GM18508 (cell line): ENCODE data around the gene COMTD1.
"Not testable (repeated sequence)": the region's sequence is repeated elsewhere in the genome, so short reads cannot be mapped to it uniquely, and the experiment has no call there.

Experiments used
- ATAC-seq: cut with Tn5 transposase; IDR thresholded peaks from one replicate; pipeline ENCODE4 v1.9.1; 2021; ENCODE audit warnings: moderate number of reproducible peaks; ENCODE audit not compliant: insufficient read depth, unreplicated experiment

Gene COMTD1

DNA sequence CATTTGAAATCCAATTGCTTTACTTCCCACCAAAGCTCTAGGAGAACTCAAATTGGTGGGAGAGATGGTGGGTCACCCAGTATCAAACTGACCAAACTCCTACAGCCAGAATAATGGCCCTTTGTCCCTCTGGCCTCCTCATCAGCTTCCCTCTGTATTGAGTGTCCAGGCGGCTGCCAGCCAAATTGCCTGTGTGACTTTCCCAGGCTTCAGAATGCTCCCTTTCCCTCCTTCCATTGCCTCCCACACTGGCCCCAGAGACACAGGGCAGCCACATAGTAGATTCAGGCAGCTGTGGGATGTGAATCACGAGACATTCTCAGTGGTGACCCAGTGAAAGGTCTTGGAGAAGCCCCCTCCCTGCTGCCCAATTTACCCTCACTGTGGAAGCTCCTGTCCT, 37.9 kb downstream of the COMTD1 start:
- no peak for ATAC-seq

DNA sequence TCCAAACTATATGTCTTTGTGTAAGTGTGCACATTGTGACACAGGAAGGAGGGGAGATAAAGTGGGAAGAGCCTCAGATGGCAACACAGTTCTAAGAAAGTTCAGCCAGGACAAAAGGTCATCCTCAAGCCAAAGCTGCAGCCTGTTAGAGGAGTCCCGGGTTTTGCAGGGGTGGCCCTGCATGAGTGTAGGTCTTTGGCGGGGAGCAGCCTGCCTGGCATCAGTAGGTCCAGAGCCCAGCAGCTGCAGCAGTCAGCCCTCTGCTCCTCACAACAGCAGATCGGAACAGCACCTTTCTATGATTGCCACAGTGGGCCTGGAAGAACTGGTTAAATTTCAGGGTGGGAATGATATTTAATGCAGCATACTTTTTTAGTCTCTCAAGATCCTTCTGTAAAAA, 38.7 kb downstream of the COMTD1 start:
- no peak for ATAC-seq

DNA sequence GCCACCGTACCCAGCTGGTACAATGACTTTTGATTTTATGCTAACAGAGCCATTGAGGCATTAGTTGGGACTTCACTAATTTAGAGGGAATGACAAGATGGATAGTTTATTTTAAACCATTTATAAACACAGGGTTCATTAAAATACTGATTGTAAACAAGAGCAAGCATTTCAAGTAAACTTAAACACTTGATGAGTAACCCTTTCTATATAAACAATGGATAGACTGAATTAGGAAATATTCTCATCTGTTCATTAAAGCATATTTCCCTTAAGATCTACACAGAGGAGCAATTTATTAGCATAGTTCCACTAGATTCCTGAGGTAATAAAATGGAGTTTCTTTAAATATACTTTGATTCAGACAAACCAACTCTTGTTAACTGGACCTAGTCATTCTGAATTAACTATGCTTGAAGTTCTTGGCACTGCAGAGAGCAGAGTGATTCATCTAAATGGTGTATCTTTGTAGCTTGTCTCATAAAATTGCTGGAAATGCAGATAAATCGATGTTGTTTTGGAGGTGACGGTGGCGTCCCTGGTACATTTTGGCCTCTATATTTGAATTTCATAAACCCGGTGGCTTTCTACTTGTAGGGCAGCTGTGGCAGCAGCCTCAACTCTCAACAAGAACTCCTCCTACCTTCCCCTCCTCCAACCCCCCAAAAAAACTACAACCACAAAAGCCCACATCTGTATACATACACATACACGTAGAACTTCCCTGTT, 40.6 kb downstream of the COMTD1 start:
- ATAC-seq, result no peak

DNA sequence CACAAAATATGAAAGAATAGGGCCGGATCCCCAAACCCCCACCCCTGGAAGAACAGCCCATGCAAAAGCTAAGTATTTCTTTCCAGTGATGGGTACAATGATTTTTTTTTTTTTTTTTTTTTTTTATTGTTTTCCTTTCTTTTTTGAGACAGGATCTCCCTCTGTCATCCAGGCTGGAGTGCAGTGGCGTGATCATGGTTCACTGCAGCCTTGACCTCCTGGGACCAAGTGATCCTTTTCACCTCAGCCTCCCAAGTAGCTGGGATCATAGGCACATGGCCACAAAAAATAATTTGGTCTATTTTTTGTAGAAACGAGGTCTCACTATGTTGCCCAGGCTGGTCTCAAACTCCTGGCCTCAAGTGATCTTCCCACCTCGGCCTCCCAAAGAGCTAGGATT, 41.1 kb downstream of the COMTD1 start:
- ATAC-seq, result not testable (repeated sequence)

DNA sequence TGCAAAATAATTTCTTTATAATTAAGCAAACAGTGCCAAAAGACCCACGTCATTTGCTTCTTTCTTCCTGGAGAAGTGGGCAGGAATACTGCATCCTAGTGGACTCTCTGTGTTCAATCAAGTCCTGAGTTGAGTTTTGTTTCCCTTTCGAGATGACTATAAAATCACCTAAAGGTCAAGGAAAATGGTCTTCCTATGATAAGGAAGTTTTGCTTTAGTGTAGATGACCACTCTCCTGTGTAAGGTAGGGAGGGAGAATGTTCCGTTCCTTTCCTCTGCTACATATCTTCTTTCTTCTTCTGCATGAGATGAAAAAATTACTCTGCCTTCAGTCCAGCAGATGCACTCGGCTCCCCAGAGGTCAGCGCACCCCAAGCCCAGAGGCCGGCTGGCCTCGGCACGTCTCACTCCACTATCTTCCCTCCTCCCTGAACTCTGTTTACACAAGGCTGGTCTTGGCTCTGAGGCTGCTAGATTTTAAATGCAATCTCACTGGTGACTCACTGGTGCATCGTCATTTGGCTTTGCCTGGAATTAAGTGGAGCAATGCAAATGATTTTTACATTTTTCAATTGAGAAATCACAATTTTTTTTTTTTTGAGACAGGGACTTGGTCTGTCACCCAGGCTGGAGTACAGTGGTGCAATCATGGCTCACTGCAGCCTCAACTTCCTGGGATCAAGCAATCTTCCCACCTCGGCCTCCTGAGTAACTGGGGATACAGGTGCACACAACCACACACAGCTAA, 43.8 kb downstream of the COMTD1 start:
- no peak for ATAC-seq

DNA sequence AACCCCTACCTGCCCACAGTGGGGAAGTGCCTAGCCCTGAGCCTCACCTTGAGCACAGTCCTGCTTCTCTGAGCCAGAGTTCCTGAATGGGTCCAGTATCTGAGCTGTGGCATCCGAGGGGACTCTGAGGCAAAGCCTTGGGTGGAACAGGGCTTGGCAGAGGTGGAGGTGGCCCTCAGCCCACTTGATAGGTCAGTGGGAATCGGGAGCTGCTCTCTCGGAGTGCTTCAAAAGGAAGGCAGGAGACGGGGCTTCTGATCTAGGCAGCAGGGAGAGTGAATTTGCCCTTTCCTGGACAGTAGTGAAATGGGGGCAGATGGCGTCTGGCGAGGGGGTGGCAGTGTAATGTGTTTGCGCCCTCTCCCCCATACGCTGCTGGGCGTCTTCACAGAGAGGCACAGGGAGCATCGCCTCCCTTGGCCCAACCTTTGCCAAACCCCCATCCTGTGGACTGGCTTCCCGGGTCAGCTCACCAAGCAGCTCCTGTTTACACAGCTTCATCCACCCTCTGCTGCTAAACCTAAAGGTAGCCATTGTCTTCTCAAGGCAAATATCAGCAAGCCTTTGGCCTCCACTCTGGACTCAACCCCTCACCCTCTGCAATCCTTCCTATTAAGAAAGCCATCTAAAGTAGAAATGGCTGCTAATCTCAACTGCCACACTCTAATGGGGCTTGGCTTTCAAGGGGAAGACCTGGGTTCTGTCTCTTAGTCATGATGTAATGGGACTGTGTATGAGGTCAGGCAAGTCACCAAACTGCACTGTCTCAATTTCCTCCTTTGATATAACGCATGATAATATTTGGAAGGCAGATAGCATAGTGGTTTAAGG, 46.3 kb downstream of the COMTD1 start:
- ATAC-seq, result no peak

DNA sequence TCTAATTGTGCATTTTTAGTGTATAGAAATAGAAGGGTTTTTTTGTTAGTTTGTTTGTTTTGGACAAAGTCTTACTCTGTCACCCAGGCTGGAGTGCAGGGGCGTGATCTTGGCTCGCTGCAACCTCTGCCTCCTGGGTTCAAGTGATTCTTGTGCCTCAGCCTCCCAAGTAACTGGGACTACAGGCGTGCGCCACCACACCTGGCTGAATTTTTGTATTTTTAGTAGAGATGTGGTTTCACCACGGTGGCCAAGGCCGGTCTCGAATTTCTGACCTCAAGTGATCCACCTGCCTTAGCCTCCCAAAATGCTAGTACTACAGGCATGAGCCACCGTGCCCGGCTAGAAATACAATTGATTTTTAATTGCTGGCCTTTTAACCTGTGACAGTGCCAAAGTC, 47.2 kb downstream of the COMTD1 start:
- not testable (repeated sequence) for ATAC-seq

DNA sequence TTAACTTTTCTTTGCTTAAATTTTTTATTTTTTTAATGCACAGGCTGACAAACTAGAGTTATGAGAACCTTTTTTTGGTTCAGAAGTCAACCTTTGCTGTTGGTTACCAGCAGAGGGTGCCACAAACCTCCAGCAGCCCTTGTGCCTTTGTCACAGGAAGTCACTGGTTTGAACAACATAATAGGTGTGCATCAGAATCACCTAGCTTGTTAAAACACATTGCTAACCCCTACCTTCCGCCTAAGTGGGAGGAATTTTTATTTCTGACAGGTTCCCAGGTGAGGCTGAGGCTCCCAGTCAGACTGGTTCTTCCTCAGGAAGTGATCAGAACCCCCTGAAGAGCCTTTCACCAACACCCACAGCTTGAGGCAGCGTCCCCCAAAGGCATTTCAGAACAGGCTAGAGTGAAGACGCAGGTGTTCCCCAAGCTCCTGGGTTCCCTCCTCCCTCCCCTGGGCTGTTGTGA, 47.8 kb downstream of the COMTD1 start:
- ATAC-seq, result no peak

DNA sequence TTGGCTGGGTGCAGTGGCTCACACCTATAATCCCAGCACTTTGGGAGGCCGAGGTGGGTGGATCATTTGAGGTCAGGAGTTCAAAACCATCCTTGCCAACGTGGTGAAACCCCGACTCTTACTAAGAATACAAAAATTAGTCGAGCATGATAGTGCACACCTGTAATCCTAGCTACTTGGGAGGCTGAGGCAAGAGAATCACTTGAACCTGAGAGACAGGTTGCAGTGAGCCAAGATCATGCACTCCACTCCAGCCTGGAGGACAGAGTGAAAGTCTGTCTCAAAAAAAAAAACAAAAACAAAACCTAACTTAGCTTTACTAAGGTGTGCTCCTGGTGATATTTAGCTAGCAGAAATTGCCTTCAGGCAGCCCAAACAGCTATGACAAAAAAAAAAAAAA, 49.4 kb downstream of the COMTD1 start:
- no peak for ATAC-seq
